Activated naive CD4-positive, alpha-beta T cell treated with anti-CD3 and anti-CD28 coated beads, Interleukin-2, amount 10 ng/mL, durations not matched to agents 7 days and 5 days (primary cell): ENCODE results near the gene ZDHHC20.

ENCODE experiments used
- CTCF ChIA-PET: fragments of 350-600 bp; sonication (Branson Sonifier 250); formaldehyde crosslinking; loops from one replicate; lab custom pipeline; 2021; ENCODE audit warnings: antibody characterized with exemption; lab: Charles Lee
- DNase-seq: peaks from one replicate; pipeline ENCODE4 v3.0.0-alpha.2; 2020
- H3K27ac Mint-ChIP-seq: one replicate; pipeline ENCODE4 v1.8.0; 2021; ENCODE audit warnings: mild to moderate bottlenecking, moderate library complexity, mixed read lengths
- H3K27me3 Mint-ChIP-seq: one replicate; pipeline ENCODE4 v1.8.0; 2021; ENCODE audit warnings: mild to moderate bottlenecking, mixed read lengths
- H3K36me3 Mint-ChIP-seq: one replicate; pipeline ENCODE4 v1.8.0; 2021; ENCODE audit warnings: mixed read lengths
- H3K4me1 Mint-ChIP-seq: one replicate; pipeline ENCODE4 v1.8.0; 2021; ENCODE audit warnings: mixed read lengths
- H3K4me3 Mint-ChIP-seq: one replicate; pipeline ENCODE4 v1.8.0; 2021; ENCODE audit warnings: mild to moderate bottlenecking, moderate library complexity, mixed read lengths
- H3K9me3 Mint-ChIP-seq: one replicate; pipeline ENCODE4 v1.8.0; 2021; ENCODE audit warnings: mixed read lengths

Gene ZDHHC20

GRCh38 chr13:21364357-21364756, 94.7 kb downstream of the ZDHHC20 start:
- Mint-ChIP-seq H3K4me3 (no peak overlapping the region), H3K4me1 (peaks cover 12% of the 10 kb centered on the region), H3K27ac (no peak overlapping the region), H3K36me3 (no peaks in the 10 kb centered on the region), H3K9me3 (no peaks in the 10 kb centered on the region), H3K27me3 (peaks cover 5% of the 10 kb centered on the region)
- CTCF ChIA-PET = no interaction called here
- DNase-seq = no peak

- DNase-seq = no peak
- peaks cover 12% of the 10 kb centered on the region for H3K4me1 Mint-ChIP-seq
- CTCF ChIA-PET = no interaction called here
- H3K9me3 Mint-ChIP-seq = no peaks in the 10 kb centered on the region
- no peak overlapping the region for H3K27ac Mint-ChIP-seq
- peaks cover 5% of the 10 kb centered on the region for H3K27me3 Mint-ChIP-seq
- no peaks in the 10 kb centered on the region for H3K36me3 Mint-ChIP-seq
- no peak overlapping the region for H3K4me3 Mint-ChIP-seq
These were observed 96.4 kb downstream of the ZDHHC20 start for GRCh38 chr13:21362741-21363140.

- Mint-ChIP-seq H3K27ac (no peak overlapping the region), H3K36me3 (no peaks in the 10 kb centered on the region), H3K4me1 (peaks cover 12% of the 10 kb centered on the region), H3K9me3 (no peaks in the 10 kb centered on the region), H3K27me3 (peaks cover 5% of the 10 kb centered on the region), H3K4me3 (no peak overlapping the region)
- CTCF ChIA-PET = no interaction called here
- no peak for DNase-seq
These were observed 97.4 kb downstream of the ZDHHC20 start for GRCh38 chr13:21361706-21362105.

GRCh38 chr13:21361123-21361522, 98.0 kb downstream of the ZDHHC20 start:
- no peaks in the 10 kb centered on the region for H3K9me3 Mint-ChIP-seq
- H3K4me3 Mint-ChIP-seq = no peak overlapping the region
- H3K4me1 Mint-ChIP-seq = peaks cover 10% of the 10 kb centered on the region
- DNase-seq = no peak
- H3K36me3 Mint-ChIP-seq = no peaks in the 10 kb centered on the region
- peaks cover 5% of the 10 kb centered on the region for H3K27me3 Mint-ChIP-seq
- CTCF ChIA-PET = no interaction called here
- H3K27ac Mint-ChIP-seq = no peak overlapping the region

- H3K9me3 Mint-ChIP-seq = no peaks in the 10 kb centered on the region
- H3K36me3 Mint-ChIP-seq = no peaks in the 10 kb centered on the region
- peaks cover 5% of the 10 kb centered on the region for H3K27me3 Mint-ChIP-seq
- no peak overlapping the region for H3K27ac Mint-ChIP-seq
- CTCF ChIA-PET = no interaction called here
- peaks cover 3% of the 10 kb centered on the region for H3K4me1 Mint-ChIP-seq
- H3K4me3 Mint-ChIP-seq = no peak overlapping the region
- DNase-seq = no peak
These were observed 98.6 kb downstream of the ZDHHC20 start for GRCh38 chr13:21360463-21360862.

- no peak for DNase-seq
- CTCF ChIA-PET = no interaction called here
- Mint-ChIP-seq H3K36me3 (no peaks in the 10 kb centered on the region), H3K9me3 (no peaks in the 10 kb centered on the region), H3K4me1 (no peaks in the 10 kb centered on the region), H3K27ac (no peak overlapping the region), H3K4me3 (no peak overlapping the region), H3K27me3 (peaks cover 11% of the 10 kb centered on the region)
These were observed 99.2 kb downstream of the ZDHHC20 start for GRCh38 chr13:21359855-21360254.

- Mint-ChIP-seq H3K36me3 (no peaks in the 10 kb centered on the region), H3K9me3 (no peaks in the 10 kb centered on the region), H3K4me1 (no peaks in the 10 kb centered on the region), H3K4me3 (no peak overlapping the region), H3K27me3 (peaks cover 10% of the 10 kb centered on the region), H3K27ac (no peak overlapping the region)
- DNase-seq = no peak
- CTCF ChIA-PET = interaction anchor here (0.5 to 0.7 kb wide), 2 partner anchors 10 to 22 kb away, joined by 3 to 4 read pairs; no protein-coding TSS in a partner anchor
These were observed 103.8 kb downstream of the ZDHHC20 start for GRCh38 chr13:21355304-21355703.

GRCh38 chr13:21354721-21355120, 104.4 kb downstream of the ZDHHC20 start:
- no peaks in the 10 kb centered on the region for H3K9me3 Mint-ChIP-seq
- H3K27ac Mint-ChIP-seq = no peak overlapping the region
- no peak for DNase-seq
- CTCF ChIA-PET = interaction anchor here (0.5 kb wide), 1 partner anchor 22 kb away, joined by 4 read pairs; no protein-coding TSS in a partner anchor
- H3K4me1 Mint-ChIP-seq = no peaks in the 10 kb centered on the region
- H3K4me3 Mint-ChIP-seq = no peak overlapping the region
- H3K36me3 Mint-ChIP-seq = no peaks in the 10 kb centered on the region
- H3K27me3 Mint-ChIP-seq = peaks cover 10% of the 10 kb centered on the region

GRCh38 chr13:21348488-21349120, 110.5 kb downstream of the ZDHHC20 start:
- H3K27me3 Mint-ChIP-seq = no peaks in the 10 kb centered on the region
- no peaks in the 10 kb centered on the region for H3K9me3 Mint-ChIP-seq
- peaks cover 19% of the 10 kb centered on the region for H3K4me1 Mint-ChIP-seq
- CTCF ChIA-PET = no interaction called here
- H3K27ac Mint-ChIP-seq = no peak overlapping the region
- H3K4me3 Mint-ChIP-seq = no peak overlapping the region
- no peaks in the 10 kb centered on the region for H3K36me3 Mint-ChIP-seq
- no peak for DNase-seq

- H3K4me3 Mint-ChIP-seq = no peak overlapping the region
- DNase-seq = no peak
- no peaks in the 10 kb centered on the region for H3K36me3 Mint-ChIP-seq
- no peaks in the 10 kb centered on the region for H3K27me3 Mint-ChIP-seq
- CTCF ChIA-PET = interaction anchor here (1.0 kb wide), 1 partner anchor 130 kb away, joined by 3 read pairs; no protein-coding TSS in a partner anchor
- H3K9me3 Mint-ChIP-seq = no peaks in the 10 kb centered on the region
- peaks cover 25% of the 10 kb centered on the region for H3K4me1 Mint-ChIP-seq
- no peak overlapping the region for H3K27ac Mint-ChIP-seq
These were observed 111.3 kb downstream of the ZDHHC20 start for GRCh38 chr13:21347753-21348318.

- no peaks in the 10 kb centered on the region for H3K36me3 Mint-ChIP-seq
- peaks cover 34% of the 10 kb centered on the region for H3K4me1 Mint-ChIP-seq
- no peaks in the 10 kb centered on the region for H3K27me3 Mint-ChIP-seq
- CTCF ChIA-PET = interaction anchor here (1.0 to 2.4 kb wide), 3 partner anchors 47 to 132 kb away, joined by 3 to 14 read pairs (median 6); no protein-coding TSS in a partner anchor
- H3K27ac Mint-ChIP-seq = peak overlapping the region; percentile 88
- H3K4me3 Mint-ChIP-seq = peak overlapping the region; percentile 58
- DNase-seq = peak; percentile 68
- H3K9me3 Mint-ChIP-seq = no peaks in the 10 kb centered on the region
These were observed 114.4 kb downstream of the ZDHHC20 start for GRCh38 chr13:21344662-21345176.

- H3K36me3 Mint-ChIP-seq = no peaks in the 10 kb centered on the region
- CTCF ChIA-PET = interaction anchor here (0.6 to 2.4 kb wide), 5 partner anchors 9 to 133 kb away, joined by 3 to 14 read pairs (median 3); no protein-coding TSS in a partner anchor
- H3K27ac Mint-ChIP-seq = peak overlapping the region; percentile 88
- H3K4me3 Mint-ChIP-seq = peak overlapping the region; percentile 58
- H3K4me1 Mint-ChIP-seq = peaks cover 34% of the 10 kb centered on the region
- no peaks in the 10 kb centered on the region for H3K9me3 Mint-ChIP-seq
- DNase-seq = no peak
- peaks cover 3% of the 10 kb centered on the region for H3K27me3 Mint-ChIP-seq
These were observed 115.4 kb downstream of the ZDHHC20 start for GRCh38 chr13:21343659-21344058.

- H3K4me1 Mint-ChIP-seq = peaks cover 34% of the 10 kb centered on the region
- H3K9me3 Mint-ChIP-seq = no peaks in the 10 kb centered on the region
- peaks cover 3% of the 10 kb centered on the region for H3K27me3 Mint-ChIP-seq
- CTCF ChIA-PET = interaction anchor here (1.5 to 2.4 kb wide), 3 partner anchors 11 to 134 kb away, joined by 3 to 14 read pairs (median 6); no protein-coding TSS in a partner anchor
- H3K4me3 Mint-ChIP-seq = no peak overlapping the region
- H3K27ac Mint-ChIP-seq = peak overlapping the region; percentile 24
- no peaks in the 10 kb centered on the region for H3K36me3 Mint-ChIP-seq
- DNase-seq = no peak
These were observed 116.2 kb downstream of the ZDHHC20 start for GRCh38 chr13:21342699-21343442.
